Activated CD8-positive, alpha-beta T cell treated with anti-CD3 and anti-CD28 coated beads, Interleukin-2, amount 10 ng/mL, durations not matched to agents 7 days and 5 days (primary cell): ENCODE measurements around the gene ADSS1. TPM values are rescaled to one million over a fixed set of nuclear protein-coding genes. Genes with fewer than 3 reads are reported as not detected.

Source experiments
- ATAC-seq: fragments of 150-1000 bp; cut with Tn5 transposase; one replicate; pipeline ENCODE4 v1.10.0; 2021; ENCODE audit warnings: moderate library complexity
- CTCF ChIA-PET: fragments of 350-600 bp; sonication (Branson Sonifier 250); formaldehyde crosslinking; loops from one replicate; lab custom pipeline; 2021; ENCODE audit warnings: antibody characterized with exemption; lab: Charles Lee
- POLR2A ChIA-PET: fragments of 350-600 bp; sonication (Branson Sonifier 250); formaldehyde crosslinking; loops from one replicate; lab custom pipeline; 2021; ENCODE audit warnings: antibody characterized with exemption; lab: Charles Lee
- DNase-seq: peaks from one replicate; pipeline ENCODE4 v3.0.0-alpha.2; 2020
- H3K27ac Mint-ChIP-seq: one replicate; pipeline ENCODE4 v1.8.0; 2021; ENCODE audit warnings: mild to moderate bottlenecking, mixed read lengths
- H3K27me3 Mint-ChIP-seq: one replicate; pipeline ENCODE4 v1.8.0; 2021; ENCODE audit warnings: low read depth, mixed read lengths
- H3K36me3 Mint-ChIP-seq: one replicate; pipeline ENCODE4 v1.8.0; 2021; ENCODE audit warnings: low read depth, mixed read lengths
- H3K4me1 Mint-ChIP-seq: one replicate; pipeline ENCODE4 v1.8.0; 2021; ENCODE audit warnings: low read depth, mixed read lengths
- H3K4me3 Mint-ChIP-seq: one replicate; pipeline ENCODE4 v1.8.0; 2021; ENCODE audit warnings: mild to moderate bottlenecking, mixed read lengths
- H3K9me3 Mint-ChIP-seq: one replicate; pipeline ENCODE4 v1.8.0; 2022; ENCODE audit warnings: mixed read lengths; ENCODE audit not compliant: insufficient read depth
- total RNA-seq, 2 experiments: library from RNA; stranded (reverse); gene quantifications; one replicate each; pipeline ENCODE4 v1.2.3, GENCODE V29; 2021

The ADSS1 gene
- total RNA-seq, 2 experiments from 2014 or later: 1.8 TPM

- H3K9me3 Mint-ChIP-seq: no peaks in the 10 kb centered on the region
- ChIA-PET CTCF (interaction anchor here (1.1 kb wide), 1 partner anchor 24 kb away, joined by 3 read pairs; no protein-coding TSS in a partner anchor), POLR2A (interaction anchor here (0.9 to 3.2 kb wide), 2 partner anchors 11 to 17 kb away, joined by 5 to 14 read pairs; no protein-coding TSS in a partner anchor)
- H3K4me1 Mint-ChIP-seq: peaks cover 76% of the 10 kb centered on the region
- ATAC-seq: peak; percentile 59
- H3K27me3 Mint-ChIP-seq: no peaks in the 10 kb centered on the region
- peak within 1 kb of the TSS; percentile 81 for H3K4me3 Mint-ChIP-seq
- peaks cover 14% of the 10 kb centered on the region for H3K36me3 Mint-ChIP-seq
- peak; percentile 56 for DNase-seq
- peak within 1 kb of the TSS; percentile 61 for H3K27ac Mint-ChIP-seq
Measured at GRCh38 chr14:104689109-104689880, 34.7 kb upstream of the ADSS1 start, which contains the start of gene INF2. TSS of gene INF2 (plus strand) at chr14:104689618. CDS start at chr14:104701366, 11,748 bp downstream.

GRCh38 chr14:104689881-104690711 is 33.9 kb upstream of the ADSS1 start:
- peak; percentile 34 for ATAC-seq
- Mint-ChIP-seq H3K27ac (peak overlapping the region; percentile 61), H3K9me3 (no peaks in the 10 kb centered on the region), H3K27me3 (no peaks in the 10 kb centered on the region), H3K36me3 (peaks cover 22% of the 10 kb centered on the region), H3K4me1 (peaks cover 76% of the 10 kb centered on the region), H3K4me3 (peak overlapping the region; percentile 81)
- POLR2A ChIA-PET: interaction anchor here (0.9 to 3.2 kb wide), 2 partner anchors 12 to 16 kb away, joined by 5 to 14 read pairs; no protein-coding TSS in a partner anchor
- CTCF ChIA-PET: interaction anchor here (1.1 kb wide), 1 partner anchor 25 kb away, joined by 3 read pairs; no protein-coding TSS in a partner anchor
- no peak for DNase-seq

GRCh38 chr14:104690861-104691455 is 33.1 kb upstream of the ADSS1 start:
- peak overlapping the region; percentile 81 for H3K4me3 Mint-ChIP-seq
- POLR2A ChIA-PET: interaction anchor here (3.2 kb wide), 1 partner anchor 13 kb away, joined by 14 read pairs; no protein-coding TSS in a partner anchor
- no peaks in the 10 kb centered on the region for H3K9me3 Mint-ChIP-seq
- ATAC-seq (no peak), DNase-seq (no peak)
- peaks cover 79% of the 10 kb centered on the region for H3K4me1 Mint-ChIP-seq
- CTCF ChIA-PET: no interaction called here
- peak overlapping the region; percentile 79 for H3K27ac Mint-ChIP-seq
- H3K36me3 Mint-ChIP-seq: peaks cover 27% of the 10 kb centered on the region
- no peaks in the 10 kb centered on the region for H3K27me3 Mint-ChIP-seq

- DNase-seq (no peak), ATAC-seq (no peak)
- H3K4me3 Mint-ChIP-seq: peak overlapping the region; percentile 81
- POLR2A ChIA-PET: interaction anchor here (3.2 kb wide), 1 partner anchor 14 kb away, joined by 14 read pairs; no protein-coding TSS in a partner anchor
- H3K27me3 Mint-ChIP-seq: no peaks in the 10 kb centered on the region
- peaks cover 33% of the 10 kb centered on the region for H3K36me3 Mint-ChIP-seq
- peaks cover 77% of the 10 kb centered on the region for H3K4me1 Mint-ChIP-seq
- CTCF ChIA-PET: no interaction called here
- peak overlapping the region; percentile 79 for H3K27ac Mint-ChIP-seq
- no peaks in the 10 kb centered on the region for H3K9me3 Mint-ChIP-seq
Measured at GRCh38 chr14:104691546-104692260, 32.3 kb upstream of the ADSS1 start.

- DNase-seq: no peak
- POLR2A ChIA-PET: interaction anchor here (3.2 kb wide), 1 partner anchor 14 kb away, joined by 14 read pairs; no protein-coding TSS in a partner anchor
- ATAC-seq: no peak
- Mint-ChIP-seq H3K36me3 (peaks cover 34% of the 10 kb centered on the region), H3K4me1 (peaks cover 72% of the 10 kb centered on the region), H3K27ac (peak overlapping the region; percentile 72), H3K4me3 (no peak overlapping the region), H3K9me3 (no peaks in the 10 kb centered on the region), H3K27me3 (no peaks in the 10 kb centered on the region)
- CTCF ChIA-PET: no interaction called here
Measured at GRCh38 chr14:104692261-104692938, 31.6 kb upstream of the ADSS1 start.

- ChIA-PET POLR2A (no interaction called here), CTCF (no interaction called here)
- DNase-seq (no peak), ATAC-seq (no peak)
- peaks cover 35% of the 10 kb centered on the region for H3K36me3 Mint-ChIP-seq
- peak overlapping the region; percentile 60 for H3K4me3 Mint-ChIP-seq
- H3K27ac Mint-ChIP-seq: peak overlapping the region; percentile 72
- peaks cover 68% of the 10 kb centered on the region for H3K4me1 Mint-ChIP-seq
- no peaks in the 10 kb centered on the region for H3K27me3 Mint-ChIP-seq
- no peaks in the 10 kb centered on the region for H3K9me3 Mint-ChIP-seq
Measured at GRCh38 chr14:104692939-104693315, 31.1 kb upstream of the ADSS1 start.

GRCh38 chr14:104693482-104694431 is 30.3 kb upstream of the ADSS1 start:
- Mint-ChIP-seq H3K9me3 (no peaks in the 10 kb centered on the region), H3K27ac (peak overlapping the region; percentile 91), H3K36me3 (peaks cover 35% of the 10 kb centered on the region), H3K4me1 (peaks cover 62% of the 10 kb centered on the region), H3K27me3 (no peaks in the 10 kb centered on the region), H3K4me3 (peak overlapping the region; percentile 74)
- ChIA-PET CTCF (interaction anchor here (1.1 to 1.2 kb wide), 2 partner anchors 15 to 29 kb away, joined by 3 read pairs; no protein-coding TSS in a partner anchor), POLR2A (interaction anchor here (1.7 kb wide), 1 partner anchor 8 kb away, joined by 4 read pairs; no protein-coding TSS in a partner anchor)
- ATAC-seq (no peak), DNase-seq (no peak)

- POLR2A ChIA-PET: interaction anchor here (1.0 to 1.7 kb wide), 4 partner anchors 8 to 58 kb away, joined by 3 to 7 read pairs (median 5); partner anchors contain the start of gene SIVA1
- peak overlapping the region; percentile 91 for H3K27ac Mint-ChIP-seq
- no peaks in the 10 kb centered on the region for H3K9me3 Mint-ChIP-seq
- peaks cover 59% of the 10 kb centered on the region for H3K4me1 Mint-ChIP-seq
- DNase-seq (no peak), ATAC-seq (no peak)
- CTCF ChIA-PET: interaction anchor here (0.9 to 1.7 kb wide), 4 partner anchors 10 to 381 kb away, joined by 3 to 5 read pairs (median 3); no protein-coding TSS in a partner anchor
- no peaks in the 10 kb centered on the region for H3K27me3 Mint-ChIP-seq
- H3K36me3 Mint-ChIP-seq: peaks cover 35% of the 10 kb centered on the region
- H3K4me3 Mint-ChIP-seq: peak overlapping the region; percentile 74
Measured at GRCh38 chr14:104694475-104694950, 29.5 kb upstream of the ADSS1 start.

- Mint-ChIP-seq H3K4me1 (peaks cover 59% of the 10 kb centered on the region), H3K27me3 (no peaks in the 10 kb centered on the region), H3K4me3 (peak overlapping the region; percentile 74), H3K9me3 (no peaks in the 10 kb centered on the region), H3K27ac (peak overlapping the region; percentile 91), H3K36me3 (peaks cover 35% of the 10 kb centered on the region)
- DNase-seq (peak; percentile 80), ATAC-seq (peak; percentile 78)
- ChIA-PET POLR2A (interaction anchor here (1.0 to 1.7 kb wide), 4 partner anchors 8 to 57 kb away, joined by 3 to 7 read pairs (median 5); partner anchors contain the start of gene SIVA1), CTCF (interaction anchor here (0.9 to 1.7 kb wide), 4 partner anchors 9 to 381 kb away, joined by 3 to 5 read pairs (median 3); no protein-coding TSS in a partner anchor)
Measured at GRCh38 chr14:104694991-104695659, 28.9 kb upstream of the ADSS1 start.
